Fibroblast of pulmonary artery (primary cell): Measurements from ENCODE around the gene LIPJ.

Source experiments
- DNase-seq: peaks from one replicate; pipeline ENCODE4 v3.0.0-alpha.2; 2010; ENCODE audit warnings: low read depth
- H3K4me3 ChIP-seq: replicated peaks from 2 replicates; pipeline ENCODE4 v1.5.1; 2011; ENCODE audit warnings: low read depth, mild to moderate bottlenecking, control low read depth, low read length, moderate library complexity
- CTCF ChIP-seq: IDR thresholded peaks from 2 replicates; pipeline ENCODE4 v1.5.1; 2011; ENCODE audit warnings: mild to moderate bottlenecking, control low read depth, low read length, inconsistent platforms; ENCODE audit errors: missing control alignments

LIPJ gene

GRCh38 chr10:88557256-88557655 is 29.3 kb upstream of the LIPJ start:
- DNase-seq = no peak
- no peak overlapping the region for H3K4me3 ChIP-seq
- no peak for TF ChIP-seq CTCF

- DNase-seq = peak; percentile 54
- H3K4me3 ChIP-seq = no peak overlapping the region
- no peak for TF ChIP-seq CTCF
Measured at GRCh38 chr10:88557658-88558057, 28.9 kb upstream of the LIPJ start.

GRCh38 chr10:88562152-88562551 is 24.4 kb upstream of the LIPJ start:
- TF ChIP-seq CTCF = no peak

GRCh38 chr10:88565072-88565471 is 21.5 kb upstream of the LIPJ start:
- peak; percentile 54 for TF ChIP-seq CTCF
- peak; percentile 72 for DNase-seq
- H3K4me3 ChIP-seq = no peak overlapping the region

More at GRCh38 chr10:88562152-88562551, 24.4 kb upstream of the LIPJ start:
- H3K4me3 ChIP-seq = no peak overlapping the region
- DNase-seq = no peak

- DNase-seq = peak; percentile 3
- peak overlapping the region; percentile 51 for H3K4me3 ChIP-seq
- TF ChIP-seq CTCF = no peak
Measured at GRCh38 chr10:88582411-88582805, 4.2 kb upstream of the LIPJ start.

GRCh38 chr10:88582806-88583583 is 3.6 kb upstream of the LIPJ start, which contains the start of gene RNLS:
Gene RNLS (minus strand): TSS chr10:88583318.
- peak within 1 kb of the TSS; percentile 51 for H3K4me3 ChIP-seq
- peak; percentile 57 for TF ChIP-seq CTCF
- DNase-seq = peak; percentile 57

- H3K4me3 ChIP-seq = peak overlapping the region; percentile 51
- no peak for TF ChIP-seq CTCF
- no peak for DNase-seq
Measured at GRCh38 chr10:88583584-88583957, 3.0 kb upstream of the LIPJ start.
